Hepatocyte (in vitro differentiated cells): ENCODE data around the gene PPFIBP2. TPM values are rescaled to one million over a fixed set of nuclear protein-coding genes. Genes with fewer than 3 reads are reported as not detected.

Experiments used
- DNase-seq: peaks from one replicate; pipeline ENCODE4 v3.0.0-alpha.2; 2016; ENCODE audit warnings: low spot score
- H2AFZ ChIP-seq: fragments of 200-600 bp; sonication (generic); 2 replicates; pipeline ENCODE4 v1.6.0; 2016; ENCODE audit warnings: antibody characterized with exemption, mild to moderate bottlenecking
- H3K27ac ChIP-seq: fragments of 200-600 bp; sonication (generic); 2 replicates; pipeline ENCODE4 v1.5.1; 2016; ENCODE audit warnings: mild to moderate bottlenecking
- H3K27me3 ChIP-seq: fragments of 200-600 bp; sonication (generic); 2 replicates; pipeline ENCODE4 v1.6.1; 2016
- H3K36me3 ChIP-seq: fragments of 200-600 bp; sonication (generic); replicated peaks from 2 replicates; pipeline ENCODE4 v1.5.1; 2016; ENCODE audit warnings: low read depth; ENCODE audit not compliant: insufficient read depth
- H3K4me1 ChIP-seq: fragments of 200-600 bp; sonication (generic); 2 replicates; pipeline ENCODE4 v1.5.1; 2016; ENCODE audit warnings: mild to moderate bottlenecking, moderate library complexity; ENCODE audit not compliant: insufficient read depth
- H3K4me2 ChIP-seq: fragments of 200-600 bp; sonication (generic); 2 replicates; pipeline ENCODE4 v1.6.0; 2016
- H3K4me3 ChIP-seq: fragments of 200-600 bp; sonication (generic); 2 replicates; pipeline ENCODE4 v1.5.1; 2016; ENCODE audit warnings: mild to moderate bottlenecking
- H3K79me2 ChIP-seq: fragments of 200-600 bp; sonication (generic); 2 replicates; pipeline ENCODE4 v1.6.0; 2017; ENCODE audit warnings: mild to moderate bottlenecking
- H3K9me2 ChIP-seq: fragments of 200-600 bp; sonication (generic); replicated peaks from 2 replicates; pipeline ENCODE4 v1.6.0; 2017; ENCODE audit warnings: mild to moderate bottlenecking; ENCODE audit not compliant: insufficient read depth
- H3K9me3 ChIP-seq: fragments of 200-600 bp; sonication (generic); 2 replicates; pipeline ENCODE4 v1.5.1; 2016; ENCODE audit warnings: low read depth, mild to moderate bottlenecking
- H4K20me1 ChIP-seq: fragments of 200-600 bp; sonication (generic); 2 replicates; pipeline ENCODE4 v1.6.0; 2016; ENCODE audit warnings: mild to moderate bottlenecking; ENCODE audit not compliant: insufficient read depth, poor library complexity, severe bottlenecking
- CTCF ChIP-seq: fragments of 200-600 bp; sonication (generic); IDR thresholded peaks from 2 replicates; pipeline ENCODE4 v1.5.1; 2016; ENCODE audit warnings: antibody characterized with exemption, mild to moderate bottlenecking; ENCODE audit not compliant: poor library complexity
- EZH2 ChIP-seq: fragments of 200-600 bp; sonication (generic); IDR thresholded peaks from 2 replicates; pipeline ENCODE4 v1.6.1; 2016; ENCODE audit warnings: antibody characterized with exemption, mild to moderate bottlenecking, borderline replicate concordance
- EZH2phosphoT487 ChIP-seq: fragments of 200-600 bp; sonication (generic); IDR thresholded peaks from one replicate; pipeline ENCODE4 v1.6.1; 2018; ENCODE audit warnings: antibody characterized with exemption, mild to moderate bottlenecking, low read depth, moderate library complexity; ENCODE audit not compliant: unreplicated experiment, severe bottlenecking
- WGBS: methylation state at CpG from one replicate; pipeline ENCODE4 v1.1.6; 2016; ENCODE audit warnings: low lambda C conversion rate; ENCODE audit errors: missing lambda C conversion rate; 5-methylcytosine and 5-hydroxymethylcytosine counted together
- polyA plus RNA-seq: library from polyadenylated mRNA; unstranded; fragments of >200 nt; fragmentation: Nextera tagmentation; extraction: Ambion mirVana; gene quantifications from 2 replicates; pipeline ENCODE4 v1.2.1, GENCODE V29; 2016
- total RNA-seq: library from RNA; depleted of rRNA; stranded (reverse); fragments of >200 nt; gene quantifications from 2 replicates; pipeline ENCODE4 v1.2.3, GENCODE V29; 2014

The PPFIBP2 gene
- total and polyA plus RNA-seq, 2 experiments from 2014 or later = 33.9 to 55.8 TPM

GRCh38 chr11:7648264-7648663 lies 134.5 kb downstream of the PPFIBP2 start:
- Histone ChIP-seq H3K4me3 (no peak overlapping the region), H3K27ac (no peak overlapping the region), H4K20me1 (no peaks in the 10 kb centered on the region), H3K79me2 (no peaks in the 10 kb centered on the region), H3K36me3 (no peaks in the 10 kb centered on the region), H3K27me3 (no peaks in the 10 kb centered on the region), H3K9me2 (no peaks in the 10 kb centered on the region), H3K4me2 (no peak overlapping the region), H3K9me3 (no peaks in the 10 kb centered on the region), H3K4me1 (no peaks in the 10 kb centered on the region), H2AFZ (no peak overlapping the region)
- no peak for DNase-seq
- TF ChIP-seq EZH2 (no peak), EZH2phosphoT487 (no peak), CTCF (no peak)
- WGBS = 97% methylated on average over 3 of the region's 3 CpGs

GRCh38 chr11:7651140-7651551 lies 137.3 kb downstream of the PPFIBP2 start:
- no peaks in the 10 kb centered on the region for H3K36me3 ChIP-seq
- 83% methylated on average over 5 of the region's 5 CpGs for WGBS

GRCh38 chr11:7651700-7652099 lies 137.9 kb downstream of the PPFIBP2 start:
- no peaks in the 10 kb centered on the region for H3K9me3 ChIP-seq
- H3K4me2 ChIP-seq = no peak overlapping the region
- no peak overlapping the region for H2AFZ ChIP-seq
- H3K4me1 ChIP-seq = no peaks in the 10 kb centered on the region
- H3K9me2 ChIP-seq = no peaks in the 10 kb centered on the region
- H3K79me2 ChIP-seq = no peaks in the 10 kb centered on the region
- TF ChIP-seq CTCF (no peak), EZH2 (no peak), EZH2phosphoT487 (no peak)
- no peak for DNase-seq
- 97% methylated on average over 9 of the region's 9 CpGs for WGBS
- no peak overlapping the region for H3K27ac ChIP-seq
- no peaks in the 10 kb centered on the region for H3K27me3 ChIP-seq
- H4K20me1 ChIP-seq = no peaks in the 10 kb centered on the region
- no peak overlapping the region for H3K4me3 ChIP-seq
- no peaks in the 10 kb centered on the region for H3K36me3 ChIP-seq

More at GRCh38 chr11:7651140-7651551, 137.3 kb downstream of the PPFIBP2 start:
- no peaks in the 10 kb centered on the region for H3K4me1 ChIP-seq
- no peak for TF ChIP-seq EZH2
- no peak for TF ChIP-seq EZH2phosphoT487
- no peak for TF ChIP-seq CTCF
- no peak for DNase-seq
- H3K27ac ChIP-seq = no peak overlapping the region
- H3K9me3 ChIP-seq = no peaks in the 10 kb centered on the region
- H4K20me1 ChIP-seq = no peaks in the 10 kb centered on the region
- H2AFZ ChIP-seq = no peak overlapping the region
- no peak overlapping the region for H3K4me2 ChIP-seq
- H3K4me3 ChIP-seq = no peak overlapping the region
- no peaks in the 10 kb centered on the region for H3K79me2 ChIP-seq
- H3K27me3 ChIP-seq = no peaks in the 10 kb centered on the region
- no peaks in the 10 kb centered on the region for H3K9me2 ChIP-seq
